ENCODE measurements around the gene SYT17.

Gene SYT17

DNA sequence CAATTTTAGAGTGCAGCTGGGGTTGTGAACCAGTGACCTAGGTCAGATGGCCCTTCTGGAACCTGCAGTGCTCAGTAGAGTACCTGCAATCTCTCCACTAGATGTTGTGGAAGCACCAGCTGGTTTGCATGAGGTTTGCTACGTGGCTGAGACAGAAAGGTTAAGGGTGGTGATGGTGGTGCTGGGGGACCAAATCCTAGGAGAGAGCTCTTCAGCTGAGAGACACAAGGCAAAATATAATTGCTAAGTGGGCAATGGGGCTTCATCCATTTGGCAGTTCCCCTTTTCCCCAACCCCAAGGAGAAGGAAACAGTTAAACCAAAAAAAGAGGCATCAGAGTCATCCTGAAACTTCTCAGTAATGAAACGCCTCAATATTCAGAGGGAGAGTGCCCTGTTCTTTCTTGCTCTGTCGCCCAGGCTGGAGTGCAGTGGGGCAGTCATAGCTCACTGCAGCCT, 40.3 kb upstream of the SYT17 start:
- no peak overlapping the region for H3K4me3 ChIP-seq (replicated peaks; ENCODE audit: low read depth, low read length)
- TF ChIP-seq, protein P1, sequence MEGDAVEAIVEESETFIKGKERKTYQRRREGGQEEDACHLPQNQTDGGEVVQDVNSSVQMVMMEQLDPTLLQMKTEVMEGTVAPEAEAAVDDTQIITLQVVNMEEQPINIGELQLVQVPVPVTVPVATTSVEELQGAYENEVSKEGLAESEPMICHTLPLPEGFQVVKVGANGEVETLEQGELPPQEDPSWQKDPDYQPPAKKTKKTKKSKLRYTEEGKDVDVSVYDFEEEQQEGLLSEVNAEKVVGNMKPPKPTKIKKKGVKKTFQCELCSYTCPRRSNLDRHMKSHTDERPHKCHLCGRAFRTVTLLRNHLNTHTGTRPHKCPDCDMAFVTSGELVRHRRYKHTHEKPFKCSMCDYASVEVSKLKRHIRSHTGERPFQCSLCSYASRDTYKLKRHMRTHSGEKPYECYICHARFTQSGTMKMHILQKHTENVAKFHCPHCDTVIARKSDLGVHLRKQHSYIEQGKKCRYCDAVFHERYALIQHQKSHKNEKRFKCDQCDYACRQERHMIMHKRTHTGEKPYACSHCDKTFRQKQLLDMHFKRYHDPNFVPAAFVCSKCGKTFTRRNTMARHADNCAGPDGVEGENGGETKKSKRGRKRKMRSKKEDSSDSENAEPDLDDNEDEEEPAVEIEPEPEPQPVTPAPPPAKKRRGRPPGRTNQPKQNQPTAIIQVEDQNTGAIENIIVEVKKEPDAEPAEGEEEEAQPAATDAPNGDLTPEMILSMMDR (IDR thresholded peaks at IDR 0.05; ENCODE audit: low read length, missing control alignments), result no peak
- DNase-seq (ENCODE audit: low read depth), result no peak

DNA sequence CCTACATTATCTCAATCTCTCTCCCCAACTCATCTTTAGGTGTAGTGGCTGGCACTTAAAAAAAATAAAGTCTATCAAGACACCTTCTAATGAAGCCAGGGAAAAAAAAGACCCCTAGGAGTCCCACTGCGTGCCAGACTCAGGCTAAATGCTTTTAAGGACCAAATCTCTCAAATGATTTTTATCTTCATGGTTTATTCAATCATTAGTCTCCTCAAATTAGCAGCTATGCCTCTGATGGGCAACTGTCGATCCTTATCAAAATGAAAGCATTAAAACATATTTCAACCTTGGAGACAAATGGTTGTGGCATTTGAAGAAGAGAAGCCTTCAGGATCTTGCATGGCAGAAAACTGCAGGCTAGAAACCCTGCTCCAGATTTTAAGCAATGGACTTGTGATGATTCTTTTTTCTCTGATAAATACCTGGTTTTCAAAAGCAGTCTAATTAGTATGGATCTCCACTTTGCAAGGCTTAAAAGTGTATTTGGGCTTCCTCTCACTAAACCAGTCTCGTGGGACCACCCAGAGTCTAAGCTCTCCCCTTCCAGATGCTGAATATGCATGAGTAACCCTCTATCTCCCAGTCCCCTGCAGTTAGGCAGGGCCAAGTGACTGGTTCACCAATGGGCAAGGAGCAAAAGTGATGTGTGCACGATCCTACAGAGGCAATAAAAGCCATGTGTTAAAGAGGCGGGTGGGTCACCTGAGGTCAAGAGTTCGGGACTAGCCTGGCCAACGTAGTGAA, 39.4 kb upstream of the SYT17 start:
- DNase-seq (ENCODE audit: low read depth), result no peak
- no peak overlapping the region for H3K4me3 ChIP-seq (replicated peaks; ENCODE audit: low read depth, low read length)
- TF ChIP-seq, protein P1 (IDR thresholded peaks at IDR 0.05; ENCODE audit: low read length, missing control alignments), result no peak

GRCh38 chr16:19130385-19130784, 37.7 kb upstream of the SYT17 start:
- H3K4me3 ChIP-seq (replicated peaks; ENCODE audit: low read depth, low read length), result no peak overlapping the region
- TF ChIP-seq, protein P1 (IDR thresholded peaks at IDR 0.05; ENCODE audit: low read length, missing control alignments), result no peak
- DNase-seq (ENCODE audit: low read depth), result no peak

DNA sequence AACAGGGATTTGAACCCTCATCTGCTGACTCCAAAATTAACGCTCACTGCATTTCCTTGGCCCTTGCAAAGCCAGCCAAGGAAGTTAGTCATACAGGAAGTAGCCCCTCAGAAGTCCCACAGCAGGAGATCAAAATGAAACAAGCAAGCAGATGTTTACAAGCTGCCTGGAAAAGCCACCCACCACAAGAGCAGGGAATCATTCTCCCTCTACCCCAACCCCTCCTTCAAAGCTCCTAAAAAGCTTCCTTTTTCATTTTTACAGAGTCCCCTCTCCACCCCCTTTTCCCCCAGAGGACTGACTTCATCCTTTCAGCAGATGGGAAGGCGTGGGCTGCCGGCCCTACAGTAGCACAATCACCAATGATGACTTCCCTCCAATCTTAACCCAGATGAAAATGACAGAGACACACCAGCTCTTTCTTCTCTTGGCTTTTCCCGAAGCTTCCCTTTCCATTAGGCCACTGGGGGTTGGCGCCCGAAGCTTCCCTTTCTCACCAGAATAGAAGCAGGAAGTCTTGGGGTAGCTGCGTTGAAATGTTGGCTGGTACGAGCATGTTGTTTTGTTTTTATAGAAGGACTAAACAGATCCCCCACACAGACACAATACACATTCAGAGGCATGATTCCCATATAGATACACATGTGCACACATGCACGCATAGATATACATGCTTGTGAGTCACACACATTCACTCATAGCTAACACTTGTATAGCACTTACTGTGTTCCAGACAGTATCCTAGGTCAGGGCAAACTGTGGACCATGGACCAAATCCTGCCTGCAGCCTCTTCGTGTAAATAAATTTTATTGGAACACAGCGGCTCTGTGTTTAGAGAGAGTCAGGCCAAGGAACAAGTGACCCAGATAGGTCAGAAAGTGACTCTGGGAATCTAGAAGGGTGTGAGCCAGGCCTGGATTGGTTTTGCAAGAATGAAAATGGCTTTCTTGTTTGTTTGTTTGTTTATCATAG, 36.9 kb upstream of the SYT17 start:
- H3K4me3 ChIP-seq (replicated peaks; ENCODE audit: low read depth, low read length), result peak overlapping the region; percentile 37
- TF ChIP-seq, protein P1 (IDR thresholded peaks at IDR 0.05; ENCODE audit: low read length, missing control alignments), result no peak
- peak; percentile 78 for DNase-seq (ENCODE audit: low read depth)

GRCh38 chr16:19131825-19132218, 36.2 kb upstream of the SYT17 start:
- H3K4me3 ChIP-seq (replicated peaks; ENCODE audit: low read depth, low read length), result no peak overlapping the region
- peak; percentile 64 for DNase-seq (ENCODE audit: low read depth)
- TF ChIP-seq, protein P1 (IDR thresholded peaks at IDR 0.05; ENCODE audit: low read length, missing control alignments), result no peak

DNA sequence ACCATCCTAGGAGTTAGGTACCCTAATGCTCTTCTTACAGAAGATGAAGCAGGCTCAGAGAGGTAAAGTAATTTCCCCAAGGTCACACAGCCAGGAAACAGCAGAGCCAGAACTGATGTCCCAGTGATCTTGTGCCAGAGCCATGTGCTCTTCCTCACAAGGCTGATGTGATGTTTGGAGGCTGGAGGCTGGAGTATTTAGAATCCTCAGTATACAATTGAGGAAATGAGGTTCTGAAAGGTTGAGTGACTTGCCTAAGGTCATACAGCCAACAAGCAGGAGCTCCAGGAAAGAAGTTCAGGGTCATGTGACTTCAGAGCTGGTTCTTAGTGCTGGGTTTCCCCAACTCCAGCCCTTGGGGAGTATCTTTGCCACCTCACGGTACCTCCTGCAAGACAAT, 35.8 kb upstream of the SYT17 start:
- no peak for DNase-seq (ENCODE audit: low read depth)
- TF ChIP-seq, protein P1 (IDR thresholded peaks at IDR 0.05; ENCODE audit: low read length, missing control alignments), result no peak

More for the DNA sequence above, 35.8 kb upstream of the SYT17 start:
- no peak overlapping the region for H3K4me3 ChIP-seq (replicated peaks; ENCODE audit: low read depth, low read length)

Data from fibroblast of pulmonary artery (primary cell).